Measurements from ENCODE around the gene TIGD1.

DNA sequence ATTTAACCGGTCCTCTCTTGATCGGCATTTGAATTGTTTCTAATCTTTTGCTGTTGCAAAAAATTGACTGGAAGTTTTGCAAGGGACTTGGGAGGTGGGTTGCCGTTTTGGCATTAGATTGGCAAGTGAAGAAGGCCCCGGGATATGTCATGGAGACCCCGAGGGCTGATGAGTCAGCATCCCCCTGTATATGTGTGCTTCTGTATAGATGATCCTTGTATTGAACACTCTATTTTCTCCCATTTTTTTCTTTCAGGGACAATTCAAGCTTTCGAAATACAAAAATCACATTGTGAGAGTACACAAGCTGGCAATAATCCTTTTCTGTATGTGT is 30.3 kb upstream of the TIGD1 start:
- TF ChIP-seq CTCF (IDR thresholded peaks at IDR 0.05) (no peak), POLR2A (IDR thresholded peaks at IDR 0.05) (no peak), POLR2AphosphoS5 (IDR thresholded peaks at IDR 0.05) (no peak)
